HG03439 (cell line): ENCODE results near the gene SEMA6B.

ENCODE experiments used
- ATAC-seq: cut with Tn5 transposase; IDR thresholded peaks from one replicate; pipeline ENCODE4 v1.9.1; 2021; ENCODE audit warnings: mild to moderate bottlenecking, moderate library complexity; ENCODE audit not compliant: unreplicated experiment

Gene SEMA6B

GRCh38 chr19:4588291-4588761, 28.8 kb upstream of the SEMA6B start:
- no peak for ATAC-seq

GRCh38 chr19:4587527-4587926, 28.0 kb upstream of the SEMA6B start:
- no peak for ATAC-seq

- ATAC-seq, result no peak
These were observed 27.2 kb upstream of the SEMA6B start for GRCh38 chr19:4586691-4587090.

- ATAC-seq, result no peak
These were observed 26.8 kb upstream of the SEMA6B start for GRCh38 chr19:4586245-4586644.

- no peak for ATAC-seq
These were observed 26.1 kb upstream of the SEMA6B start for GRCh38 chr19:4585556-4585955.

- no peak for ATAC-seq
These were observed 25.4 kb upstream of the SEMA6B start for GRCh38 chr19:4584670-4585460.

- no peak for ATAC-seq
These were observed 24.6 kb upstream of the SEMA6B start for GRCh38 chr19:4583961-4584669.

GRCh38 chr19:4582980-4583842, 23.7 kb upstream of the SEMA6B start:
- ATAC-seq, result no peak

GRCh38 chr19:4581666-4582553, 22.4 kb upstream of the SEMA6B start:
- no peak for ATAC-seq

- ATAC-seq, result no peak
These were observed 21.6 kb upstream of the SEMA6B start for GRCh38 chr19:4580961-4581665.

- no peak for ATAC-seq
These were observed 20.8 kb upstream of the SEMA6B start for GRCh38 chr19:4580021-4580901.

- ATAC-seq, result no peak
These were observed 19.9 kb upstream of the SEMA6B start for GRCh38 chr19:4579389-4579788.

- ATAC-seq, result no peak
These were observed 19.2 kb upstream of the SEMA6B start for GRCh38 chr19:4578552-4579248.

GRCh38 chr19:4577020-4577782, 17.7 kb upstream of the SEMA6B start:
- ATAC-seq, result no peak

GRCh38 chr19:4576016-4576933, 16.8 kb upstream of the SEMA6B start:
- no peak for ATAC-seq

GRCh38 chr19:4575267-4576015, 16.0 kb upstream of the SEMA6B start:
- ATAC-seq, result no peak
